Measurements from ENCODE around the gene SENP6. TPM values are rescaled to one million over a fixed set of nuclear protein-coding genes. Genes with fewer than 3 reads are reported as not detected.
"Not testable (repeated sequence)": the region's sequence is repeated elsewhere in the genome, so short reads cannot be mapped to it uniquely, and the experiment has no call there.

Gene SENP6
- polyA plus RNA-seq, 1 donor from 2014 or later = 113 TPM

GRCh38 chr6:75579951-75580350 is 21.7 kb upstream of the SENP6 start:
- no peak overlapping the region for H3K4me3 ChIP-seq (ENCODE audit: low read length)
- no peaks in the 10 kb centered on the region for H3K27me3 ChIP-seq (ENCODE audit: insufficient read depth, low read depth, low read length)
- no peak overlapping the region for H3K4me2 ChIP-seq (ENCODE audit: low read length)
- H3K27ac ChIP-seq (ENCODE audit: low read length) = no peak overlapping the region
- H3K9me3 ChIP-seq (ENCODE audit: low read length) = no peaks in the 10 kb centered on the region
- H2AFZ ChIP-seq (ENCODE audit: low read depth, low read length) = no peak overlapping the region
- no peaks in the 10 kb centered on the region for H3K9me2 ChIP-seq (ENCODE audit: insufficient read depth, low read length)
- no peaks in the 10 kb centered on the region for H3K79me2 ChIP-seq (replicated peaks; ENCODE audit: insufficient read depth, low read length)
- TF ChIP-seq EP300 (conservative IDR thresholded peaks at IDR 0.05; ENCODE audit: poor library complexity, severe bottlenecking) (no peak), CTCF (IDR thresholded peaks at IDR 0.05; ENCODE audit: poor library complexity, severe bottlenecking) (no peak), SMC3 (conservative IDR thresholded peaks at IDR 0.05; ENCODE audit: poor library complexity) (no peak), MXI1 (conservative IDR thresholded peaks at IDR 0.05; ENCODE audit: poor library complexity, severe bottlenecking) (no peak), TAF1 (IDR thresholded peaks at IDR 0.05; ENCODE audit: low read depth) (no peak), EZH2 (IDR thresholded peaks at IDR 0.05; ENCODE audit: borderline replicate concordance, insufficient read depth, low read length, poor library complexity, severe bottlenecking) (no peak)
- no peaks in the 10 kb centered on the region for H3K36me3 ChIP-seq (ENCODE audit: insufficient read depth, low read length)
- H3K9ac ChIP-seq (ENCODE audit: low read length) = no peak overlapping the region
- H3F3A ChIP-seq (ENCODE audit: insufficient read depth, low read length, poor library complexity, severe bottlenecking) = no peaks in the 10 kb centered on the region
- no peaks in the 10 kb centered on the region for H4K20me1 ChIP-seq (ENCODE audit: insufficient read depth)

- no peak overlapping the region for H2AFZ ChIP-seq (ENCODE audit: low read depth, low read length)
- H3K9ac ChIP-seq (ENCODE audit: low read length) = no peak overlapping the region
- H3K9me3 ChIP-seq (ENCODE audit: low read length) = no peaks in the 10 kb centered on the region
- H3K27me3 ChIP-seq (ENCODE audit: insufficient read depth, low read depth, low read length) = no peaks in the 10 kb centered on the region
- TF ChIP-seq REST (IDR thresholded peaks at IDR 0.05; ENCODE audit: borderline replicate concordance) = no peak
- no peak for TF ChIP-seq RAD21 (conservative IDR thresholded peaks at IDR 0.05)
- TF ChIP-seq CTCF (IDR thresholded peaks at IDR 0.05; ENCODE audit: poor library complexity, severe bottlenecking) = no peak
- TF ChIP-seq MXI1 (conservative IDR thresholded peaks at IDR 0.05; ENCODE audit: poor library complexity, severe bottlenecking) = no peak
- no peak for TF ChIP-seq SMC3 (conservative IDR thresholded peaks at IDR 0.05; ENCODE audit: poor library complexity)
- TF ChIP-seq EP300 (conservative IDR thresholded peaks at IDR 0.05; ENCODE audit: poor library complexity, severe bottlenecking) = no peak
- TF ChIP-seq EZH2 (IDR thresholded peaks at IDR 0.05; ENCODE audit: borderline replicate concordance, insufficient read depth, low read length, poor library complexity, severe bottlenecking) = no peak
- no peak for TF ChIP-seq POLR2AphosphoS5 (IDR thresholded peaks at IDR 0.05)
- TF ChIP-seq TAF1 (IDR thresholded peaks at IDR 0.05; ENCODE audit: low read depth) = no peak
- H4K20me1 ChIP-seq (ENCODE audit: insufficient read depth) = no peaks in the 10 kb centered on the region
- no peaks in the 10 kb centered on the region for H3K36me3 ChIP-seq (ENCODE audit: insufficient read depth, low read length)
- H3K79me2 ChIP-seq (replicated peaks; ENCODE audit: insufficient read depth, low read length) = no peaks in the 10 kb centered on the region
- no peaks in the 10 kb centered on the region for H3F3A ChIP-seq (ENCODE audit: insufficient read depth, low read length, poor library complexity, severe bottlenecking)
- no peak overlapping the region for H3K27ac ChIP-seq (ENCODE audit: low read length)
- no peak overlapping the region for H3K4me2 ChIP-seq (ENCODE audit: low read length)
- H3K9me2 ChIP-seq (ENCODE audit: insufficient read depth, low read length) = no peaks in the 10 kb centered on the region
- H3K4me3 ChIP-seq (ENCODE audit: low read length) = no peak overlapping the region
These were observed 20.4 kb upstream of the SENP6 start for GRCh38 chr6:75581231-75581630.

GRCh38 chr6:75584552-75584951 is 17.1 kb upstream of the SENP6 start:
- H3K27me3 ChIP-seq (ENCODE audit: insufficient read depth, low read depth, low read length); H2AFZ ChIP-seq (ENCODE audit: low read depth, low read length); H3K27ac ChIP-seq (ENCODE audit: low read length); H3K79me2 ChIP-seq (replicated peaks; ENCODE audit: insufficient read depth, low read length); H3K4me3 ChIP-seq (ENCODE audit: low read length); H3F3A ChIP-seq (ENCODE audit: insufficient read depth, low read length, poor library complexity, severe bottlenecking); H3K36me3 ChIP-seq (ENCODE audit: insufficient read depth, low read length); H3K9ac ChIP-seq (ENCODE audit: low read length); H3K4me2 ChIP-seq (ENCODE audit: low read length); H3K9me3 ChIP-seq (ENCODE audit: low read length); H4K20me1 ChIP-seq (ENCODE audit: insufficient read depth); H3K9me2 ChIP-seq (ENCODE audit: insufficient read depth, low read length): not testable (repeated sequence)

All from neural cell (in vitro differentiated cells).